Measurements from ENCODE around the gene TTLL7.

TTLL7 gene

DNA sequence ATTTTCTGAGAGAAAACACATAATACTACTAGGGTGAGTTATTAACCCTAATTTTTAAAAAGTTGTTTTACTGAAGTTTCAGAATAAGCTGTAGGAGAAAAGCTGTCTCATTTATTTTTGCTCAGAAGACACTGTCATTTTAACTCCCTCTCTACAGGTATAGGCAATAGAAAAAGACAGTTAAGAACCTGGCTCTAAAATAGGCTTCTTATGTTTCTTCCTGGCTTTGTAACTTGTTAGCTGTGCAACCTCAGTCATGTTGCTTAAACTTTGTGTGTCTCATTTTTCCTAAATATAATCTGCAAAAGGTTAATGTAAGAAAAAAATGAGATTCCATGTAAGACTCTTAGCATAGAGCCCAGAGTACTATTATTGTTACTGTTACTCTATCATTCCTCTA lies 64.4 kb downstream of the TTLL7 start:
- DNase-seq (ENCODE audit: low read depth), result no peak
- TF ChIP-seq CTCF (conservative IDR thresholded peaks at IDR 0.05; ENCODE audit: low read depth, low read length), result no peak
- H3K4me3 ChIP-seq (ENCODE audit: low read depth, low read length), result no peak overlapping the region

GRCh38 chr1:83932693-83933092 lies 66.2 kb downstream of the TTLL7 start:
- no peak overlapping the region for H3K4me3 ChIP-seq (ENCODE audit: low read depth, low read length)
- no peak for TF ChIP-seq CTCF (conservative IDR thresholded peaks at IDR 0.05; ENCODE audit: low read depth, low read length)
- DNase-seq (ENCODE audit: low read depth), result no peak

DNA sequence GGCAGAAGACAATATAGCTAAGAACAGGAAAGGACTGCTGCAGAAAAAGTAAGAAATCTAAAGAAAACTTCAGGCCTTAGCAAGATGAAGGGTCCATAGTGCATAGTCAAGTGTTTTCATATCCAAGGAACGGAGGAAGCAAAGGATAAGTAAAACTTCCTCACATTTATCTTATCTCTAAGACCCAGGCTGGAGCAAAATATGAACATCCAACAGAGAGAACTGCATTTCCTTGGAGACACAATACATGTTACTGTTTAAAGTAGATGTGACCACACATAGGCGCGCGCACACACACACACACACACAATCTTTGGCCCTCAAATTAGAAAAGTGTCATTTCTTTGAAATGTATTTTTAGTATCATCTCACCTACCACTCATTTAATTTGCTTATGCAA lies 66.7 kb downstream of the TTLL7 start:
- no peak for TF ChIP-seq CTCF (conservative IDR thresholded peaks at IDR 0.05; ENCODE audit: low read depth, low read length)
- no peak overlapping the region for H3K4me3 ChIP-seq (ENCODE audit: low read depth, low read length)
- no peak for DNase-seq (ENCODE audit: low read depth)

- DNase-seq (ENCODE audit: low read depth), result peak; percentile 78
- peak; percentile 70 for TF ChIP-seq CTCF (conservative IDR thresholded peaks at IDR 0.05; ENCODE audit: low read depth, low read length)
- no peak overlapping the region for H3K4me3 ChIP-seq (ENCODE audit: low read depth, low read length)
Measured at GRCh38 chr1:83931658-83932253, 67.2 kb downstream of the TTLL7 start.

DNA sequence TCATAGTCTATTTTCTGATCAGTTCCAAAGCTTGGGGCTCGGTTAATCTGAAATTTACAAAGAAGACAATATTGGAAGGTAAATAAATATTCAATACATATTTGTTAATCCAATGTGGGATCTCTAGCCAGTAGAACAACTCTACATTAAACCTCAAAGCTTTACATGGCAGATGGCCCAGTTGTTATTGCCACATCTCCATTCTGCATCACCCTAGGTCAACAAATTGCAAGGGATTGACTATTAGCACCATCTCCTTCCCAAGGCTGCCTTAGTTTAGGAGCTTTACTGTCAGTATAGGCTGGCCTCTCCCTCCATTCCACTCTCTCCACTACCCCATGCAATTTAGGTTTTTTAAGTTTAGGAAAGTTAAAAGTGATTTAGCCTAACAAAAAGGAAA lies 69.7 kb downstream of the TTLL7 start:
- no peak for TF ChIP-seq CTCF (conservative IDR thresholded peaks at IDR 0.05; ENCODE audit: low read depth, low read length)
- DNase-seq (ENCODE audit: low read depth), result peak; percentile 85
- H3K4me3 ChIP-seq (ENCODE audit: low read depth, low read length), result no peak overlapping the region

DNA sequence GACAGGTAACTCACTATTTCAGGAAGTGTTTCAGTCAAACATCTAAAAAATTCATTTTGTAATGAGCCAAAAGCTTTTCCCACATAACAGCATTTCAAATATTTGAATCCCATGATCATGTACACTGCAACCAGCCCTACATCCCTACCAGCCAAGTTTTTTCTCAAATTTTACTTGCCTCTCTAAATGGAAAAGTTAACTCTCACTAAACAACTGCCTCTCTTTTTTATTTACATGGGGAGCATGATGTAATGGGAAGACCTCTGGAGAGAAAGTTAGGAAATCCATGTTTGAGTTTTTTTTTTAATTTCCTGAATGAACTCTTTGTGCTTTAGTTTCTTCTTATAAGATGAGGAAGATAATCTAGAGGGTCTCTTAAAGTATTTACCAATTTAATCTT lies 70.5 kb downstream of the TTLL7 start:
- TF ChIP-seq CTCF (conservative IDR thresholded peaks at IDR 0.05; ENCODE audit: low read depth, low read length), result no peak
- no peak for DNase-seq (ENCODE audit: low read depth)

GRCh38 chr1:83927701-83928100 lies 71.2 kb downstream of the TTLL7 start:
- H3K4me3 ChIP-seq (ENCODE audit: low read depth, low read length), result no peak overlapping the region
- no peak for TF ChIP-seq CTCF (conservative IDR thresholded peaks at IDR 0.05; ENCODE audit: low read depth, low read length)
- no peak for DNase-seq (ENCODE audit: low read depth)

More for the DNA sequence above, 70.5 kb downstream of the TTLL7 start:
- H3K4me3 ChIP-seq (ENCODE audit: low read depth, low read length), result no peak overlapping the region
